HepG2 (cell line): Measurements from ENCODE around the gene PTEN. TPM values are rescaled to one million over a fixed set of nuclear protein-coding genes. Genes with fewer than 3 reads are reported as not detected.

Experiments
- CCAR2 ChIP-seq: fragments of 200-400 bp; formaldehyde crosslinking; optimal IDR thresholded peaks from 2 replicates; pipeline ENCODE3; 2018; ENCODE audit warnings: low read depth, mild to moderate bottlenecking, low read length, moderate library complexity
- EHMT2 ChIP-seq: fragments of 200-600 bp; sonication (generic); IDR thresholded peaks from 2 replicates; pipeline ENCODE4 v1.7.0; 2017; ENCODE audit warnings: antibody characterized with exemption, low read depth, low read length, borderline replicate concordance
- FIP1L1 ChIP-seq: fragments of 200-400 bp; formaldehyde crosslinking; IDR thresholded peaks from 2 replicates; pipeline ENCODE4 v1.6.1; 2018; ENCODE audit warnings: low read depth, mild to moderate bottlenecking, low read length, moderate library complexity, borderline replicate concordance; ENCODE audit not compliant: insufficient read depth
- FOXM1 ChIP-seq: sonication (generic); formaldehyde crosslinking; IDR thresholded peaks from 2 replicates; pipeline ENCODE4 v1.5.0; 2020; ENCODE audit warnings: missing genetic modification reagents
- FOXP1 ChIP-seq, 2 experiments: fragments of 450-650 bp in 1 of 2; IDR thresholded peaks; 2 replicates each; pipeline ENCODE4 v1.6.1; 2017 to 2018; ENCODE audit warnings: antibody characterized with exemption in 1 of 2
- KDM5B ChIP-seq: sonication (generic); formaldehyde crosslinking; IDR thresholded peaks from 2 replicates; pipeline ENCODE4 v1.4.0; 2020; ENCODE audit warnings: missing genetic modification reagents, mild to moderate bottlenecking, borderline replicate concordance
- MBNL3 ChIP-seq: fragments of 250-450 bp; sonication (Bioruptor Pico); conservative IDR thresholded peaks from 2 replicates; pipeline ENCODE4 v1.8.0; 2022; ENCODE audit warnings: mild to moderate bottlenecking, inconsistent platforms
- PCBP2 ChIP-seq: fragments of 200-400 bp; formaldehyde crosslinking; optimal IDR thresholded peaks from 2 replicates; pipeline ENCODE3; 2018; ENCODE audit warnings: low read length, low read depth; ENCODE audit not compliant: poor library complexity, severe bottlenecking
- POLR2A ChIP-seq, 2 experiments: IDR thresholded peaks; 2 replicates each; pipeline ENCODE4 v1.6.1; 2011; ENCODE audit warnings: low read depth in 2 of 2, low read length in 2 of 2, mild to moderate bottlenecking in 1 of 2, moderate library complexity in 1 of 2; ENCODE audit not compliant: insufficient read depth in 1 of 2
- REXO4 ChIP-seq: sonication (generic); formaldehyde crosslinking; IDR thresholded peaks from 2 replicates; pipeline ENCODE4 v1.8.0; 2022; ENCODE audit warnings: missing genetic modification reagents, mild to moderate bottlenecking, borderline replicate concordance
- SNRNP70 ChIP-seq: fragments of 200-400 bp; formaldehyde crosslinking; IDR thresholded peaks from 2 replicates; pipeline ENCODE4 v1.6.1; 2017; ENCODE audit warnings: mild to moderate bottlenecking, low read depth, low read length, moderate library complexity
- TOPORS ChIP-seq: sonication (generic); formaldehyde crosslinking; IDR thresholded peaks from 2 replicates; pipeline ENCODE4 v1.8.0; 2023; ENCODE audit warnings: mild to moderate bottlenecking, missing genetic modification reagents
- ZBTB46 ChIP-seq: sonication (generic); formaldehyde crosslinking; IDR thresholded peaks from 2 replicates; pipeline ENCODE4 v1.4.0; 2020; ENCODE audit warnings: mild to moderate bottlenecking, missing genetic modification reagents, borderline replicate concordance
- ZNF10 ChIP-seq: sonication (generic); formaldehyde crosslinking; IDR thresholded peaks from 2 replicates; pipeline ENCODE4 v1.4.0; 2020; ENCODE audit warnings: mild to moderate bottlenecking, low read depth, missing genetic modification reagents, borderline replicate concordance
- ZNF121 ChIP-seq: sonication (generic); formaldehyde crosslinking; IDR thresholded peaks from 2 replicates; pipeline ENCODE4 v1.5.0; 2020; ENCODE audit warnings: mild to moderate bottlenecking, missing genetic modification reagents
- ZNF180 ChIP-seq: sonication (generic); formaldehyde crosslinking; IDR thresholded peaks from 2 replicates; pipeline ENCODE4 v1.4.0; 2020; ENCODE audit warnings: low read depth, missing genetic modification reagents, borderline replicate concordance
- ZNF274 ChIP-seq: sonication (generic); formaldehyde crosslinking; IDR thresholded peaks from 2 replicates; pipeline ENCODE4 v1.5.1; 2020; ENCODE audit warnings: mild to moderate bottlenecking, missing genetic modification reagents
- ZNF512 ChIP-seq: sonication (generic); formaldehyde crosslinking; IDR thresholded peaks from 2 replicates; pipeline ENCODE4 v1.4.0; 2020; ENCODE audit warnings: mild to moderate bottlenecking, missing genetic modification reagents
- ZNF616 ChIP-seq: sonication (generic); formaldehyde crosslinking; IDR thresholded peaks from 2 replicates; pipeline ENCODE4 v1.5.0; 2020; ENCODE audit warnings: low read depth, mild to moderate bottlenecking, missing genetic modification reagents
- ZZZ3 ChIP-seq: sonication (generic); formaldehyde crosslinking; IDR thresholded peaks from 2 replicates; pipeline ENCODE4 v1.4.0; 2020; ENCODE audit warnings: missing genetic modification reagents, mild to moderate bottlenecking, borderline replicate concordance
- polyA plus RNA-seq, 8 experiments: library from polyadenylated mRNA; depleted of rRNA in 3 of 8; stranded (reverse) in 7 of 8; unstranded in 1 of 8; fragments of >200 nt; fragmentation: Illumina TruSeq in 4 of 8; extraction: Trizol in 4 of 8; gene quantifications; 2 replicates each; pipeline versions ENCODE4 v1.2.1 to v1.2.3, GENCODE V29; 2011 to 2016; ENCODE audit warnings: low read depth in 4 of 8, missing spikeins in 1 of 8, mixed read lengths in 1 of 8; ENCODE audit not compliant: insufficient read depth in 1 of 8
- total RNA-seq, 5 experiments: library from RNA; depleted of rRNA; stranded (reverse); fragments of >200 nt; fragmentation: Illumina TruSeq; extraction: Trizol; gene quantifications; 2 replicates each; pipeline ENCODE4 v1.2.3, GENCODE V29; 2016; ENCODE audit warnings: low read depth in 1 of 5
- TF ChIP-seq, protein P1 (sequence below): sonication (generic); formaldehyde crosslinking; IDR thresholded peaks from 2 replicates; pipeline ENCODE4 v1.8.0; 2022; ENCODE audit warnings: low read depth, missing genetic modification reagents
- TF ChIP-seq, protein P2 (sequence below): sonication (generic); formaldehyde crosslinking; IDR thresholded peaks from 2 replicates; pipeline ENCODE4 v1.9.0; 2021; ENCODE audit warnings: missing genetic modification reagents, borderline replicate concordance

The PTEN gene
- total and polyA plus RNA-seq, 2 of the 13 experiments (the other 11 are each of a cell fraction or from before 2014, with no cell fraction given): 30.3 to 61.3 TPM

- TF ChIP-seq ZNF10 (CRISPR knock-in tag) (no peak), ZNF121 (CRISPR knock-in tag) (no peak), EHMT2 (0 out of 2 replicates have a peak, but pooled peaks have one; percentile 38), KDM5B (peak; percentile 94), FIP1L1 (peak; percentile 67; the same call in 1 of the 2 replicates), REXO4 (CRISPR knock-in tag) (no peak), FOXP1 (IDR thresholded peaks at IDR 0.05) (no peak), FOXP1 (CRISPR knock-in tag; IDR thresholded peaks at IDR 0.05) (0 out of 2 replicates have a peak, but pooled peaks have one; percentile 40), ZZZ3 (CRISPR knock-in tag) (no peak), ZBTB46 (no peak), PCBP2 (no peak), TOPORS (CRISPR knock-in tag) (peak; percentile 89; the same call in 1 of the 2 replicates), CCAR2 (peak; percentile 89), POLR2A (IDR thresholded peaks at IDR 0.05; ENCODE audit: insufficient read depth in 1 of 2, low read depth in 2 of 2, low read length in 2 of 2) (peak; percentile 87 to 91), ZNF616 (no peak), FOXM1 (CRISPR knock-in tag) (no peak), MBNL3 (CRISPR knock-in tag) (no peak), ZNF180 (CRISPR knock-in tag) (peak; percentile 58; the same call in 1 of the 2 replicates), ZNF512 (CRISPR knock-in tag) (peak; percentile 72; the same call in 1 of the 2 replicates), ZNF274 (no peak; the same call in none of the 2 replicates), SNRNP70 (no peak)
- TF ChIP-seq, protein P1, sequence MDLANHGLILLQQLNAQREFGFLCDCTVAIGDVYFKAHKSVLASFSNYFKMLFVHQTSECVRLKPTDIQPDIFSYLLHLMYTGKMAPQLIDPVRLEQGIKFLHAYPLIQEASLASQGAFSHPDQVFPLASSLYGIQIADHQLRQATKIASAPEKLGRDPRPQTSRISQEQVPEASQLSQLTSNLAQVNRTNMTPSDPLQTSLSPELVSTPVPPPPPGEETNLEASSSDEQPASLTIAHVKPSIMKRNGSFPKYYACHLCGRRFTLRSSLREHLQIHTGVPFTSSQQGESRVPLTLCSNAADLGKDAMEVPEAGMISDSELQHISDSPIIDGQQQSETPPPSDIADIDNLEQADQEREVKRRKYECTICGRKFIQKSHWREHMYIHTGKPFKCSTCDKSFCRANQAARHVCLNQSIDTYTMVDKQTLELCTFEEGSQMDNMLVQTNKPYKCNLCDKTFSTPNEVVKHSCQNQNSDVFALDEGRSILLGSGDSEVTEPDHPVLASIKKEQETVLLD (CRISPR knock-in tag): peak; percentile 99
- TF ChIP-seq, protein P2, sequence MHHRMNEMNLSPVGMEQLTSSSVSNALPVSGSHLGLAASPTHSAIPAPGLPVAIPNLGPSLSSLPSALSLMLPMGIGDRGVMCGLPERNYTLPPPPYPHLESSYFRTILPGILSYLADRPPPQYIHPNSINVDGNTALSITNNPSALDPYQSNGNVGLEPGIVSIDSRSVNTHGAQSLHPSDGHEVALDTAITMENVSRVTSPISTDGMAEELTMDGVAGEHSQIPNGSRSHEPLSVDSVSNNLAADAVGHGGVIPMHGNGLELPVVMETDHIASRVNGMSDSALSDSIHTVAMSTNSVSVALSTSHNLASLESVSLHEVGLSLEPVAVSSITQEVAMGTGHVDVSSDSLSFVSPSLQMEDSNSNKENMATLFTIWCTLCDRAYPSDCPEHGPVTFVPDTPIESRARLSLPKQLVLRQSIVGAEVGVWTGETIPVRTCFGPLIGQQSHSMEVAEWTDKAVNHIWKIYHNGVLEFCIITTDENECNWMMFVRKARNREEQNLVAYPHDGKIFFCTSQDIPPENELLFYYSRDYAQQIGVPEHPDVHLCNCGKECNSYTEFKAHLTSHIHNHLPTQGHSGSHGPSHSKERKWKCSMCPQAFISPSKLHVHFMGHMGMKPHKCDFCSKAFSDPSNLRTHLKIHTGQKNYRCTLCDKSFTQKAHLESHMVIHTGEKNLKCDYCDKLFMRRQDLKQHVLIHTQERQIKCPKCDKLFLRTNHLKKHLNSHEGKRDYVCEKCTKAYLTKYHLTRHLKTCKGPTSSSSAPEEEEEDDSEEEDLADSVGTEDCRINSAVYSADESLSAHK (CRISPR knock-in tag): no peak
These were observed 1.3 kb upstream of the PTEN start (continued) for GRCh38 chr10:87861953-87862678.
